Subcutaneous adipose tissue (tissue), 4 donors: ENCODE measurements around the gene SCN3A. TPM values are rescaled to one million over a fixed set of nuclear protein-coding genes. Genes with fewer than 3 reads are reported as not detected.

Experiments
- CTCF ChIP-seq: fragments of 450-650 bp; IDR thresholded peaks from one replicate; pipeline ENCODE4 v1.5.1; 2016; ENCODE audit warnings: low read depth, mild to moderate bottlenecking, control low read depth, antibody characterized with exemption, moderate library complexity
- total RNA-seq, 4 donors: library from RNA; depleted of rRNA; stranded (reverse); fragments of >200 nt; gene quantifications; one replicate each; pipeline ENCODE4 v1.1.0, GENCODE V29; 2016

The SCN3A gene
- total RNA-seq, 4 donors from 2014 or later, result 0.38 to 2.6 (median 0.66) TPM

GRCh38 chr2:165113414-165113813 lies 90.4 kb downstream of the SCN3A start:
- no peak for TF ChIP-seq CTCF

GRCh38 chr2:165112789-165113188 lies 91.1 kb downstream of the SCN3A start:
- TF ChIP-seq CTCF, result no peak

GRCh38 chr2:165112133-165112573 lies 91.7 kb downstream of the SCN3A start:
- no peak for TF ChIP-seq CTCF

- no peak for TF ChIP-seq CTCF
Measured at GRCh38 chr2:165110394-165110793, 93.5 kb downstream of the SCN3A start.

GRCh38 chr2:165109915-165110314 lies 93.9 kb downstream of the SCN3A start:
- no peak for TF ChIP-seq CTCF

- no peak for TF ChIP-seq CTCF
Measured at GRCh38 chr2:165105926-165106325, 97.9 kb downstream of the SCN3A start.

- TF ChIP-seq CTCF, result no peak
Measured at GRCh38 chr2:165087933-165088901, 115.6 kb downstream of the SCN3A start.
